Smooth muscle cell (in vitro differentiated cells): ENCODE measurements around the gene RNF220. TPM values are rescaled to one million over a fixed set of nuclear protein-coding genes. Genes with fewer than 3 reads are reported as not detected.

Experiments used
- DNase-seq: peaks from one replicate; lab custom pipeline; 2025; ENCODE audit not compliant: unreplicated experiment; lab: John Stamatoyannopoulos, UW
- H2AFZ ChIP-seq: fragments of 200-600 bp; sonication (generic); 2 replicates; pipeline ENCODE4 v1.6.0; 2016; ENCODE audit warnings: antibody characterized with exemption, low read depth, mild to moderate bottlenecking
- H3F3A ChIP-seq: fragments of 200-600 bp; sonication (generic); 2 replicates; pipeline ENCODE4 v1.6.0; 2017; ENCODE audit warnings: antibody characterized with exemption, low read depth
- H3K27ac ChIP-seq: fragments of 200-600 bp; sonication (generic); 2 replicates; pipeline ENCODE4 v1.5.1; 2016; ENCODE audit warnings: low read depth, mild to moderate bottlenecking
- H3K27me3 ChIP-seq: fragments of 200-600 bp; sonication (generic); 2 replicates; pipeline ENCODE4 v1.6.1; 2016; ENCODE audit warnings: low read depth, mild to moderate bottlenecking
- H3K36me3 ChIP-seq: fragments of 200-600 bp; sonication (generic); 2 replicates; pipeline ENCODE4 v1.5.1; 2016; ENCODE audit warnings: low read depth
- H3K4me1 ChIP-seq: fragments of 200-600 bp; sonication (generic); 2 replicates; pipeline ENCODE4 v1.5.1; 2016; ENCODE audit warnings: low read depth
- H3K4me2 ChIP-seq: fragments of 200-600 bp; sonication (generic); 2 replicates; pipeline ENCODE4 v1.6.0; 2016; ENCODE audit warnings: mild to moderate bottlenecking
- H3K4me3 ChIP-seq: fragments of 200-600 bp; sonication (generic); 2 replicates; pipeline ENCODE4 v1.5.1; 2016; ENCODE audit warnings: mild to moderate bottlenecking
- H3K79me2 ChIP-seq: fragments of 200-600 bp; sonication (generic); 2 replicates; pipeline ENCODE4 v1.6.0; 2016; ENCODE audit warnings: low read depth, mild to moderate bottlenecking
- H3K9ac ChIP-seq: fragments of 200-600 bp; sonication (generic); 2 replicates; pipeline ENCODE4 v1.6.0; 2016; ENCODE audit warnings: low read depth
- H3K9me3 ChIP-seq: fragments of 200-600 bp; sonication (generic); replicated peaks from 2 replicates; pipeline ENCODE4 v1.5.1; 2016; ENCODE audit warnings: low read depth
- H4K20me1 ChIP-seq: fragments of 200-600 bp; sonication (generic); 2 replicates; pipeline ENCODE4 v1.6.0; 2016; ENCODE audit warnings: low read depth
- CTCF ChIP-seq: fragments of 200-600 bp; sonication (generic); IDR thresholded peaks from 2 replicates; pipeline ENCODE4 v1.5.1; 2017; ENCODE audit warnings: borderline replicate concordance, mild to moderate bottlenecking, antibody characterized with exemption; ENCODE audit not compliant: insufficient read depth, poor library complexity, severe bottlenecking
- WGBS: methylation state at CpG from one replicate; pipeline ENCODE4 v1.1.7; 2016; ENCODE audit warnings: low lambda C conversion rate; 5-methylcytosine and 5-hydroxymethylcytosine counted together
- polyA plus RNA-seq: library from polyadenylated mRNA; unstranded; fragments of >200 nt; fragmentation: Nextera tagmentation; extraction: Ambion mirVana; gene quantifications from 2 replicates; pipeline ENCODE4 v1.2.1, GENCODE V29; 2016
- total RNA-seq: library from RNA; depleted of rRNA; stranded (reverse); fragments of >200 nt; gene quantifications from 2 replicates; pipeline ENCODE4 v1.2.3, GENCODE V29; 2014

Gene RNF220
- total and polyA plus RNA-seq, 2 experiments from 2014 or later = 65.8 to 71.1 TPM

- no peak overlapping the region for H3K27ac ChIP-seq
- H3K4me1 ChIP-seq = peaks cover 18% of the 10 kb centered on the region
- H4K20me1 ChIP-seq = no peaks in the 10 kb centered on the region
- no peaks in the 10 kb centered on the region for H3K36me3 ChIP-seq
- no peaks in the 10 kb centered on the region for H3F3A ChIP-seq
- H3K9ac ChIP-seq = no peak overlapping the region
- 80% methylated on average over 9 of the region's 9 CpGs for WGBS
- no peak for TF ChIP-seq CTCF
- H3K4me2 ChIP-seq = no peak overlapping the region
- H3K9me3 ChIP-seq = no peaks in the 10 kb centered on the region
- peaks cover 100% of the 10 kb centered on the region for H3K27me3 ChIP-seq
- H2AFZ ChIP-seq = no peak overlapping the region
- H3K4me3 ChIP-seq = no peak overlapping the region
- H3K79me2 ChIP-seq = no peaks in the 10 kb centered on the region
- DNase-seq = no peak
Measured at GRCh38 chr1:44415013-44415412, 10.0 kb downstream of the RNF220 start.

GRCh38 chr1:44416408-44416807 lies 11.4 kb downstream of the RNF220 start:
- no peak overlapping the region for H3K4me2 ChIP-seq
- H3K36me3 ChIP-seq = no peaks in the 10 kb centered on the region
- H3K27ac ChIP-seq = no peak overlapping the region
- no peaks in the 10 kb centered on the region for H4K20me1 ChIP-seq
- no peak for TF ChIP-seq CTCF
- no peaks in the 10 kb centered on the region for H3F3A ChIP-seq
- H3K4me1 ChIP-seq = peaks cover 19% of the 10 kb centered on the region
- H2AFZ ChIP-seq = no peak overlapping the region
- H3K9me3 ChIP-seq = no peaks in the 10 kb centered on the region
- H3K4me3 ChIP-seq = no peak overlapping the region
- H3K9ac ChIP-seq = no peak overlapping the region
- peaks cover 100% of the 10 kb centered on the region for H3K27me3 ChIP-seq
- H3K79me2 ChIP-seq = no peaks in the 10 kb centered on the region
- 89% methylated on average over 7 of the region's 7 CpGs for WGBS
- DNase-seq = no peak

- peaks cover 30% of the 10 kb centered on the region for H3K4me1 ChIP-seq
- no peaks in the 10 kb centered on the region for H3K36me3 ChIP-seq
- H3F3A ChIP-seq = no peaks in the 10 kb centered on the region
- no peak for TF ChIP-seq CTCF
- no peaks in the 10 kb centered on the region for H4K20me1 ChIP-seq
- H3K4me3 ChIP-seq = peak overlapping the region; percentile 41
- H3K27ac ChIP-seq = no peak overlapping the region
- H3K79me2 ChIP-seq = no peaks in the 10 kb centered on the region
- no peak overlapping the region for H2AFZ ChIP-seq
- H3K27me3 ChIP-seq = peaks cover 89% of the 10 kb centered on the region
- H3K9me3 ChIP-seq = no peaks in the 10 kb centered on the region
- peak overlapping the region; percentile 87 for H3K4me2 ChIP-seq
- DNase-seq = no peak
- no peak overlapping the region for H3K9ac ChIP-seq
- WGBS = 4% methylated on average over 41 of the region's 65 CpGs
Measured at GRCh38 chr1:44417351-44418021, 12.4 kb downstream of the RNF220 start.
